SH-SY5Y (cell line): ENCODE results near the gene HOXA4.

Experiments
- GATA2 ChIP-seq: IDR thresholded peaks from 2 replicates; pipeline ENCODE4 v1.6.1; 2011; ENCODE audit warnings: mild to moderate bottlenecking, low read depth, low read length
- GATA3 ChIP-seq: IDR thresholded peaks from 2 replicates; pipeline ENCODE4 v1.6.1; 2011; ENCODE audit warnings: low read depth, mild to moderate bottlenecking, low read length, moderate library complexity

The HOXA4 gene

GRCh38 chr7:27129729-27130539 lies 623 bp downstream of the HOXA4 start:
- TF ChIP-seq GATA2 (no peak), GATA3 (no peak)

GRCh38 chr7:27128776-27129728 lies 1.5 kb downstream of the HOXA4 start:
- no peak for TF ChIP-seq GATA2
- no peak for TF ChIP-seq GATA3

- TF ChIP-seq GATA2 = no peak
- no peak for TF ChIP-seq GATA3
Observed at GRCh38 chr7:27128034-27128433, 2.5 kb downstream of the HOXA4 start.

- TF ChIP-seq GATA2 (no peak), GATA3 (no peak)
Observed at GRCh38 chr7:27126596-27127327, 3.8 kb downstream of the HOXA4 start.

GRCh38 chr7:27125986-27126394 lies 4.6 kb downstream of the HOXA4 start:
- TF ChIP-seq GATA2 (no peak), GATA3 (no peak)

- no peak for TF ChIP-seq GATA3
- no peak for TF ChIP-seq GATA2
Observed at GRCh38 chr7:27124902-27125689, 5.5 kb downstream of the HOXA4 start.

GRCh38 chr7:27124096-27124901 lies 6.3 kb downstream of the HOXA4 start:
- TF ChIP-seq GATA3 (no peak), GATA2 (no peak)

GRCh38 chr7:27123477-27124053 lies 7.0 kb downstream of the HOXA4 start:
- TF ChIP-seq GATA3 (no peak), GATA2 (no peak)

- TF ChIP-seq GATA2 = no peak
- TF ChIP-seq GATA3 = no peak
Observed at GRCh38 chr7:27123007-27123476, 7.5 kb downstream of the HOXA4 start.

- TF ChIP-seq GATA3 (no peak), GATA2 (no peak)
Observed at GRCh38 chr7:27122077-27122910, 8.3 kb downstream of the HOXA4 start.

- TF ChIP-seq GATA2 (no peak), GATA3 (no peak)
Observed at GRCh38 chr7:27121684-27122076, 8.9 kb downstream of the HOXA4 start.
